Thyroid gland (tissue), 4 donors: ENCODE data around the gene UBA1. TPM values are rescaled to one million over a fixed set of nuclear protein-coding genes. Genes with fewer than 3 reads are reported as not detected.
A peak's percentile ranks its signal among the peaks of the same experiment; 100 is the strongest.

ENCODE experiments used
- DNase-seq, 2 donors: peaks; one replicate each; pipeline ENCODE4 v3.0.0-alpha.2; 2019
- H3K27ac ChIP-seq, 3 donors: fragments of 200-600 bp; sonication (generic); 1 replicate in 2 of 3; 2 replicates in 1 of 3; pipeline ENCODE4 v1.5.1; 2016 to 2019; ENCODE audit warnings: mild to moderate bottlenecking in 1 of 3, moderate library complexity in 1 of 3
- H3K27me3 ChIP-seq: fragments of 200-600 bp; sonication (generic); one replicate; pipeline ENCODE4 v1.5.1; 2019
- H3K36me3 ChIP-seq, 2 donors: fragments of 200-600 bp; sonication (generic); one replicate each; pipeline ENCODE4 v1.5.1; 2016 to 2019
- H3K4me1 ChIP-seq, 2 donors: fragments of 200-600 bp; sonication (generic); one replicate each; pipeline ENCODE4 v1.5.1; 2017 to 2019
- H3K4me3 ChIP-seq, 3 donors: fragments of 200-600 bp; sonication (generic); replicated peaks in 1 of 3; 1 replicate in 2 of 3; 2 replicates in 1 of 3; pipeline ENCODE4 v1.5.1; 2016; ENCODE audit warnings: mild to moderate bottlenecking in 1 of 3
- H3K9me3 ChIP-seq: fragments of 200-600 bp; sonication (generic); one replicate; pipeline ENCODE4 v1.5.1; 2017
- CTCF ChIP-seq, 6 experiments: fragments of 200-600 bp in 3 of 6; fragments of 450-650 bp in 3 of 6; sonication (generic) in 3 of 6; IDR thresholded peaks; one replicate each; pipeline ENCODE4 v1.5.1; 2016 to 2019; ENCODE audit warnings: antibody characterized with exemption in 6 of 6, mild to moderate bottlenecking in 2 of 6, inconsistent platforms in 1 of 6, moderate library complexity in 1 of 6
- POLR2A ChIP-seq, 2 donors: fragments of 450-650 bp; IDR thresholded peaks; one replicate each; pipeline ENCODE4 v1.6.1; 2017; ENCODE audit warnings: antibody characterized with exemption in 2 of 2, mild to moderate bottlenecking in 2 of 2, moderate library complexity in 1 of 2
- WGBS, 2 donors: methylation state at CpG; one replicate each; pipeline ENCODE4 v1.1.5; 2017; 5-methylcytosine and 5-hydroxymethylcytosine counted together
- intact Hi-C: fragments of 100-400 bp; cut with DNase I; formaldehyde crosslinking; loops from one replicate; pipeline ENCODE4 v1.15.1; 2023
- total RNA-seq, 4 donors: library from RNA; depleted of rRNA; stranded (reverse); fragments of >200 nt; gene quantifications; one replicate each; pipeline ENCODE4 v1.2.3, GENCODE V29; 2016

Gene UBA1
- total RNA-seq, 4 donors from 2014 or later = 159 to 293 (median 201) TPM

- Histone ChIP-seq H3K36me3 (peaks cover 5 to 12% of the 10 kb centered on the region in 2 donors), H3K4me1 (peaks cover 3 to 12% of the 10 kb centered on the region in 2 donors), H3K27ac (peak overlapping the region; percentile 9 to 77 (median 69)), H3K9me3 (no peaks in the 10 kb centered on the region), H3K27me3 (no peaks in the 10 kb centered on the region), H3K4me3 (no peak overlapping the region)
- WGBS, 2 donors = 0 to 20% methylated on average over 1 to 4 of the region's 4 CpGs
- intact Hi-C loops = no loop called here
- peak; percentile 91 to 92 for DNase-seq
- no peak for TF ChIP-seq CTCF (IDR thresholded peaks at IDR 0.05)
- TF ChIP-seq POLR2A (IDR thresholded peaks at IDR 0.05) = no peak
Observed at GRCh38 chrX:47187106-47187677, 6.4 kb upstream of the UBA1 start.

GRCh38 chrX:47189906-47190305 is 3.7 kb upstream of the UBA1 start:
- WGBS, 2 donors = 74 to 77% methylated on average over 17 to 18 of the region's 19 CpGs
- no peak overlapping the region for H3K27ac ChIP-seq
- H3K27me3 ChIP-seq = no peaks in the 10 kb centered on the region
- intact Hi-C loops = loop anchor here (5.0 kb wide), 2 partner anchors 197 to 337 kb away; no protein-coding TSS in a partner anchor
- peaks cover 17 to 24% of the 10 kb centered on the region in 2 donors for H3K4me1 ChIP-seq
- H3K4me3 ChIP-seq = no peak overlapping the region
- H3K9me3 ChIP-seq = no peaks in the 10 kb centered on the region
- no peak for TF ChIP-seq POLR2A (IDR thresholded peaks at IDR 0.05)
- no peak for TF ChIP-seq CTCF (IDR thresholded peaks at IDR 0.05)
- DNase-seq = no peak
- H3K36me3 ChIP-seq = peaks cover 0 to 8% of the 10 kb centered on the region in 2 donors

GRCh38 chrX:47190445-47191269 is 3.0 kb upstream of the UBA1 start:
- Histone ChIP-seq H3K4me1 (peaks cover 24 to 32% of the 10 kb centered on the region in 2 donors), H3K27me3 (no peaks in the 10 kb centered on the region), H3K9me3 (no peaks in the 10 kb centered on the region), H3K4me3 (peak overlapping the region in 2 of 3 donors; percentile 41 to 44), H3K36me3 (peaks cover 0 to 5% of the 10 kb centered on the region in 2 donors), H3K27ac (peak overlapping the region in 1 of 3 donors; percentile 39)
- peak; percentile 86 to 88 for DNase-seq
- TF ChIP-seq POLR2A (IDR thresholded peaks at IDR 0.05) = peak in 1 of 2 donors; percentile 68
- TF ChIP-seq CTCF (IDR thresholded peaks at IDR 0.05) = no peak
- 3 to 4% methylated on average over 16 to 20 of the region's 40 CpGs for WGBS, 2 donors
- intact Hi-C loops = loop anchor here (5.0 kb wide), 2 partner anchors 197 to 337 kb away; no protein-coding TSS in a partner anchor

GRCh38 chrX:47191331-47191730 is 2.3 kb upstream of the UBA1 start:
- peak in 1 of 2 donors; percentile 6 for TF ChIP-seq POLR2A (IDR thresholded peaks at IDR 0.05)
- TF ChIP-seq CTCF (IDR thresholded peaks at IDR 0.05) = no peak
- intact Hi-C loops = loop anchor here (5.0 kb wide), 2 partner anchors 196 to 336 kb away; no protein-coding TSS in a partner anchor
- DNase-seq = peak; percentile 12 to 23
- no peaks in the 10 kb centered on the region for H3K36me3 ChIP-seq
- H3K4me3 ChIP-seq = peak overlapping the region in 1 of 3 donors; percentile 41
- peaks cover 31 to 39% of the 10 kb centered on the region in 2 donors for H3K4me1 ChIP-seq
- 4 to 7% methylated on average over 5 to 9 of the region's 26 CpGs for WGBS, 2 donors
- peak overlapping the region in 1 of 3 donors; percentile 39 for H3K27ac ChIP-seq
- no peaks in the 10 kb centered on the region for H3K9me3 ChIP-seq
- H3K27me3 ChIP-seq = no peaks in the 10 kb centered on the region
